Esophagus muscularis mucosa (tissue), 4 donors: ENCODE results near the gene HECTD4. TPM values are rescaled to one million over a fixed set of nuclear protein-coding genes. Genes with fewer than 3 reads are reported as not detected.

Experiments
- DNase-seq: peaks from one replicate; pipeline ENCODE4 v3.0.0-alpha.2; 2017; ENCODE audit errors: extremely low spot score
- H3K27ac ChIP-seq, 4 donors: fragments of 200-600 bp; sonication (generic); replicated peaks in 1 of 4; 1 replicate in 3 of 4; 2 replicates in 1 of 4; pipeline ENCODE4 v1.5.1; 2016 to 2019; ENCODE audit warnings: mild to moderate bottlenecking in 1 of 4
- H3K27me3 ChIP-seq, 4 donors: fragments of 200-600 bp; sonication (generic); one replicate each; pipeline versions ENCODE4 v1.5.1 to v1.6.0; 2016 to 2019
- H3K36me3 ChIP-seq, 4 donors: fragments of 200-600 bp; sonication (generic); one replicate each; pipeline ENCODE4 v1.5.1; 2016 to 2019
- H3K4me1 ChIP-seq, 4 donors: fragments of 200-600 bp; sonication (generic); one replicate each; pipeline ENCODE4 v1.5.1; 2016 to 2019
- H3K4me3 ChIP-seq, 4 donors: fragments of 200-600 bp; sonication (generic); 1 replicate in 2 of 4; 2 replicates in 2 of 4; pipeline ENCODE4 v1.5.1; 2016 to 2019; ENCODE audit warnings: mild to moderate bottlenecking in 4 of 4, moderate library complexity in 1 of 4
- H3K9me3 ChIP-seq, 4 donors: fragments of 200-600 bp; sonication (generic); 1 replicate in 3 of 4; 2 replicates in 1 of 4; pipeline ENCODE4 v1.5.1; 2016 to 2019
- CTCF ChIP-seq, 3 experiments: fragments of 200-600 bp in 2 of 3; fragments of 450-650 bp in 1 of 3; sonication (generic) in 2 of 3; IDR thresholded peaks; one replicate each; pipeline ENCODE4 v1.5.1; 2017 to 2019; ENCODE audit warnings: antibody characterized with exemption in 3 of 3, mild to moderate bottlenecking in 2 of 3, moderate library complexity in 1 of 3
- EP300 ChIP-seq: sonication (generic); formaldehyde crosslinking; IDR thresholded peaks from one replicate; pipeline ENCODE4 v1.6.1; 2017; ENCODE audit warnings: antibody characterized with exemption
- POLR2A ChIP-seq: fragments of 450-650 bp; IDR thresholded peaks from one replicate; pipeline ENCODE4 v1.6.1; 2017; ENCODE audit warnings: antibody characterized with exemption, moderate library complexity, mild to moderate bottlenecking, low read depth
- POLR2AphosphoS5 ChIP-seq, 2 donors: sonication (generic); formaldehyde crosslinking; IDR thresholded peaks; one replicate each; pipeline ENCODE4 v1.6.1; 2017; ENCODE audit warnings: antibody characterized with exemption in 2 of 2
- WGBS: methylation state at CpG from one replicate; pipeline ENCODE4 v1.1.5; 2018; 5-methylcytosine and 5-hydroxymethylcytosine counted together
- intact Hi-C: fragments of 100-400 bp; cut with DNase I; formaldehyde crosslinking; loops from one replicate; pipeline ENCODE4 v1.15.1; 2023
- total RNA-seq, 4 donors: library from RNA; depleted of rRNA; stranded (reverse); fragments of >200 nt; gene quantifications; one replicate each; pipeline versions ENCODE4 v1.1.0 to v1.2.1, GENCODE V29; 2016

The HECTD4 gene
- total RNA-seq, 4 donors from 2014 or later = 27.3 to 59.3 (median 44.9) TPM

- intact Hi-C loops = no loop called here
- H3K27ac ChIP-seq = no peak overlapping the region
- TF ChIP-seq POLR2A (no peak), CTCF (IDR thresholded peaks at IDR 0.05) (no peak), EP300 (no peak), POLR2AphosphoS5 (IDR thresholded peaks at IDR 0.05) (no peak)
- H3K9me3 ChIP-seq = no peaks in the 10 kb centered on the region
- H3K36me3 ChIP-seq = peaks cover 16 to 93% (median 67%) of the 10 kb centered on the region in 4 donors
- H3K4me1 ChIP-seq = no peaks in the 10 kb centered on the region
- no peaks in the 10 kb centered on the region for H3K27me3 ChIP-seq
- no peak overlapping the region for H3K4me3 ChIP-seq
- 96% methylated on average over 9 of the region's 12 CpGs for WGBS
- no peak for DNase-seq
These were observed 215.2 kb downstream of the HECTD4 start for GRCh38 chr12:112167031-112167461.

DNA sequence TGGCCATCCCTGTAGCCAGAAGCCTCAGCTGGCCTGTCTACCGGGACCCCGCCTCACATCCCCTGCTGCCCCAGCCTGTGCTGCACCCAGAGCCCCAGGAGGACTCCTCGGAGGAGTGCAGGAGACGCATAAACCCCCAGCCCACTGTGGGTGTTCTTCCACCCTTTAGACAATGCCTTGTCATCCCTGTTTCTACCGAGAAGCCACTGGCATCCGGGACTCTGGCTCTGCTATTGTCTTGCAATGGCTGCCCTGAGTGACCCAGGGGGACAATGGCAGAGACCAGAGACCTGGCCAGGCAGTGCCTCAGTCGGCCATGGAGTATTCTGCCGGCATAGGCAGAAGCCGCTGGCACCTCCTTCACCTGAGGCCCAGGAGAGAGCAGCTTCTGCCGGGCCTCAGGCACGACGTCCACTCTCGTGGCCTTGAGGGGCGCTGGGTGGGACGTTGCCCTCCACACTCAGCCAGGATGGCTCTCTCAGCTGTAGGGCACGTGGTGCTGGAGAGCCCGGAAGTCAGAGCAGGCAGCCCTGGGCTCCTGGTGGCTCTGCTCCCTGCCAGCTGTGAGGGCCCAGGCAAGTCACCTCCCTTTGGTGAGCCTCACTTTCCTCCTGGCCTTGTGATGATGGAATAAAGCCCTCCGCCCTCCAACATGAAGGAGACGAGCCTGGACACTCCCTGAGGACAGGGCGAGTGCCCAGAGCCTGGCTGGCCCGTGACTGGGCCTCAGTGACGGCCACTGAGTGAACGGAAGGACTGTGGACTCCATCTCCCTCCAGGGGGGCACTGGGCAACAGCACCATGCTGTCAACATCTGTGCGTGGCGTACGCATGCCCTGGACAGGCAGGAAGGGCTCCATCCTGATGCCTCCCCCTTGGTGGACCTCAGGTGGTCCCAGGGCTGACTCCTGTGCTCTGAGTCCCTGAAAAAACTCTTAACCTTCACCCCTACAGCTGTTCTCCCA lies 215.9 kb downstream of the HECTD4 start:
- H3K27me3 ChIP-seq = no peaks in the 10 kb centered on the region
- no peak for DNase-seq
- TF ChIP-seq CTCF (IDR thresholded peaks at IDR 0.05) = no peak
- no peak for TF ChIP-seq POLR2A
- no peak for TF ChIP-seq EP300
- TF ChIP-seq POLR2AphosphoS5 (IDR thresholded peaks at IDR 0.05) = no peak
- H3K27ac ChIP-seq = no peak overlapping the region
- WGBS = 100% methylated on average over 9 of the region's 26 CpGs
- intact Hi-C loops = no loop called here
- no peak overlapping the region for H3K4me3 ChIP-seq
- no peaks in the 10 kb centered on the region for H3K9me3 ChIP-seq
- H3K36me3 ChIP-seq = peaks cover 22 to 93% (median 67%) of the 10 kb centered on the region in 4 donors
- no peaks in the 10 kb centered on the region for H3K4me1 ChIP-seq

DNA sequence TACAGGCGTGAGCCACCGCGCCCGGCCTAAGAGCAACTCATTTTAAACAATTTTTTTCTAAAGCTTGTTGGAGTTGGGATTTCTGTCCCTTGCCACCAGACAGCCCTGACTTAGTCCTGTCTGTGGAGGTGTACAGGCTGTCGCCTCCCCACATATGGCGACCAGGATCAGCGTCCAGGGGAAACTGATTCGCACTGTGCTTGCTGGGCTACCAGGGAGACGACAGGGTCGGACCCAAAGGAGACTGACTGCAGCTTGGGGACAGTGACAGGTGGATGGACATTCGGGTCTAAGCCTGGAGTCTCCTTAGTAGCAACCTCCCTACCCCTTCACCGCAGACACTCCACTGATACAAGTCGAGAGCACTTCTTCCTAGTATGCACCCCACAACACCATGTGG lies 216.6 kb downstream of the HECTD4 start:
- intact Hi-C loops = no loop called here
- DNase-seq = no peak
- no peak overlapping the region for H3K4me3 ChIP-seq
- H3K36me3 ChIP-seq = peaks cover 27 to 93% (median 67%) of the 10 kb centered on the region in 4 donors
- H3K27me3 ChIP-seq = no peaks in the 10 kb centered on the region
- 96% methylated on average over 4 of the region's 13 CpGs for WGBS
- H3K4me1 ChIP-seq = no peaks in the 10 kb centered on the region
- no peaks in the 10 kb centered on the region for H3K9me3 ChIP-seq
- TF ChIP-seq POLR2A (no peak), POLR2AphosphoS5 (IDR thresholded peaks at IDR 0.05) (no peak), CTCF (IDR thresholded peaks at IDR 0.05) (no peak), EP300 (no peak)
- no peak overlapping the region for H3K27ac ChIP-seq

DNA sequence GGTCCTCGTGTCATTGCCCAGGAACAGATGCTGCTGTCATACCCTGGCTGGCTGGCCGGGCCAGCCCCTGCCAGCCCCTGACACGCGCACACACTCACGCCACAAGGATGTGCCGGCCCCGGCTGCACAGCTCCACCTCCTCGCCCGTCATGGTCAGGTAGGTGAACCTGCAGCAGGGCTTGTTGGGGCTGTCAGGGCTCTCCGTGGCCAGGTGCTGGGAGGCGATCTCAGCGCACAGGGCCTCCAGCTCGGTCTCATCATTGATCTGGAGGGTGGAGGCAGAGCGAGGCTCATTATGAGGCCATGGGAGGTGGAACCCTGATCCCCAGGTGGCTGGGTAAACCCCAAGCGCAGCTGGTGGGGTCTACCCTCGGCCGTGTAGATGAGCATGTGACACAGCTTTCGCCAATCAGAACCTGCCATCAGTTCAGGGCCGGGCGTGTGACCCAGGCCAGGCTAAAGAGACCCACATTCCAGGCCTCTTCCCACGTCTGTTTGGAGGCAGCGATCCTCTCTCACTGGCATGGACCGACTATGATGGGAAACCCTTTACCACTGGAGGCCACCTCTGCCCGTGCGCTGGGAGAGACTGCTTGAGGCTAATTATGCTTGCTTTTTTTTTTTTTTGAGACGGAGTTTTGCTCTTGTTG lies 218.1 kb downstream of the HECTD4 start:
- intact Hi-C loops = no loop called here
- 89% methylated on average over 16 of the region's 26 CpGs for WGBS
- Histone ChIP-seq H3K4me1 (no peaks in the 10 kb centered on the region), H3K4me3 (no peak overlapping the region), H3K36me3 (peaks cover 40 to 93% (median 68%) of the 10 kb centered on the region in 4 donors), H3K9me3 (no peaks in the 10 kb centered on the region), H3K27ac (no peak overlapping the region), H3K27me3 (no peaks in the 10 kb centered on the region)
- TF ChIP-seq POLR2A = no peak
- TF ChIP-seq POLR2AphosphoS5 (IDR thresholded peaks at IDR 0.05) = no peak
- no peak for TF ChIP-seq EP300
- no peak for TF ChIP-seq CTCF (IDR thresholded peaks at IDR 0.05)
- no peak for DNase-seq
